Prostate gland (tissue), 2 donors: Measurements from ENCODE around the gene ARID4B. TPM values are rescaled to one million over a fixed set of nuclear protein-coding genes. Genes with fewer than 3 reads are reported as not detected.
"Not testable (repeated sequence)": the region's sequence is repeated elsewhere in the genome, so short reads cannot be mapped to it uniquely, and the experiment has no call there.

ENCODE experiments used
- DNase-seq: peaks from one replicate; pipeline ENCODE4 v3.0.0-alpha.2; 2019; ENCODE audit warnings: low spot score
- H3K27ac ChIP-seq, 2 donors: fragments of 200-600 bp; sonication (generic); 2 replicates each; pipeline ENCODE4 v1.5.1; 2017 to 2019
- H3K27me3 ChIP-seq: fragments of 200-600 bp; sonication (generic); replicated peaks from 2 replicates; pipeline ENCODE4 v1.5.1; 2019; ENCODE audit not compliant: insufficient read depth
- H3K36me3 ChIP-seq, 2 donors: fragments of 200-600 bp; sonication (generic); 1 replicate in 1 of 2; 2 replicates in 1 of 2; pipeline versions ENCODE4 v1.5.1 to v1.8.1; 2017 to 2019
- H3K4me1 ChIP-seq: fragments of 200-600 bp; sonication (generic); replicated peaks from 2 replicates; pipeline ENCODE4 v1.5.1; 2019
- H3K4me3 ChIP-seq, 2 donors: fragments of 200-600 bp; sonication (generic); 2 replicates each; pipeline ENCODE4 v1.5.1; 2017 to 2019
- H3K9me3 ChIP-seq: fragments of 200-600 bp; sonication (generic); 2 replicates; pipeline ENCODE4 v1.5.1; 2017
- POLR2A ChIP-seq: fragments of 450-650 bp; IDR thresholded peaks from one replicate; pipeline ENCODE4 v1.6.1; 2016; ENCODE audit warnings: antibody characterized with exemption, mild to moderate bottlenecking
- POLR2AphosphoS5 ChIP-seq: sonication (generic); formaldehyde crosslinking; IDR thresholded peaks from one replicate; pipeline ENCODE4 v1.6.1; 2017; ENCODE audit warnings: antibody characterized with exemption
- WGBS: methylation state at CpG from one replicate; pipeline ENCODE4 v1.1.5; 2018; 5-methylcytosine and 5-hydroxymethylcytosine counted together
- intact Hi-C: fragments of 100-400 bp; cut with DNase I; formaldehyde crosslinking; loops from one replicate; pipeline ENCODE4 v1.14.2; 2022
- total RNA-seq, 2 donors: library from RNA; depleted of rRNA; stranded (reverse); fragments of >200 nt; gene quantifications; one replicate each; pipeline ENCODE4 v1.1.0, GENCODE V29; 2016
- TF ChIP-seq, protein P1 (sequence below), 4 experiments: fragments of 200-600 bp in 2 of 4; fragments of 450-650 bp in 2 of 4; sonication (generic) in 2 of 4; IDR thresholded peaks; 1 replicate in 3 of 4; 2 replicates in 1 of 4; pipeline ENCODE4 v1.5.1; 2016 to 2019; ENCODE audit warnings: antibody characterized with exemption in 4 of 4, mild to moderate bottlenecking in 2 of 4, moderate library complexity in 2 of 4

The ARID4B gene
- total RNA-seq, 2 donors from 2014 or later, result 28.6 to 46.4 TPM

DNA sequence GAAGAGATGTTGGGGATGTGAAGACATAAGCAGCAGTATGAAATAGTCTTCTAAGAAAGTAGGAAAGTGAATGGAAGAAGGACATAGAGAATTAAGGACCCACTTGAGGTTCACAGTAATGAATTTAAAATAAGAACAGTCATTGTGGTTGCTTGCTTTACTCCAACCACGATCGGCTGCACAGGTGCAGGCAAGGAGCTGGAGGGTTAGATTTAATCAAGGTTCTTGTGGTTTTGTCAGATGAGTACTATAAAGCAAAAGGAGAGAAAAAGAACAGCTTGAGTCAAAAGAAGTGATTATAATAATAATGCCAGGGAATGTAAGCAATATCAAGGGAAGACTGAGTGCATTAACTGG is 120.8 kb downstream of the ARID4B start:
- Histone ChIP-seq H3K4me3 (no peak overlapping the region), H3K4me1 (no peaks in the 10 kb centered on the region), H3K27ac (no peak overlapping the region), H3K9me3 (no peaks in the 10 kb centered on the region), H3K36me3 (no peaks in the 10 kb centered on the region), H3K27me3 (no peaks in the 10 kb centered on the region)
- TF ChIP-seq POLR2AphosphoS5, result no peak
- no peak for TF ChIP-seq POLR2A
- TF ChIP-seq, protein P1, sequence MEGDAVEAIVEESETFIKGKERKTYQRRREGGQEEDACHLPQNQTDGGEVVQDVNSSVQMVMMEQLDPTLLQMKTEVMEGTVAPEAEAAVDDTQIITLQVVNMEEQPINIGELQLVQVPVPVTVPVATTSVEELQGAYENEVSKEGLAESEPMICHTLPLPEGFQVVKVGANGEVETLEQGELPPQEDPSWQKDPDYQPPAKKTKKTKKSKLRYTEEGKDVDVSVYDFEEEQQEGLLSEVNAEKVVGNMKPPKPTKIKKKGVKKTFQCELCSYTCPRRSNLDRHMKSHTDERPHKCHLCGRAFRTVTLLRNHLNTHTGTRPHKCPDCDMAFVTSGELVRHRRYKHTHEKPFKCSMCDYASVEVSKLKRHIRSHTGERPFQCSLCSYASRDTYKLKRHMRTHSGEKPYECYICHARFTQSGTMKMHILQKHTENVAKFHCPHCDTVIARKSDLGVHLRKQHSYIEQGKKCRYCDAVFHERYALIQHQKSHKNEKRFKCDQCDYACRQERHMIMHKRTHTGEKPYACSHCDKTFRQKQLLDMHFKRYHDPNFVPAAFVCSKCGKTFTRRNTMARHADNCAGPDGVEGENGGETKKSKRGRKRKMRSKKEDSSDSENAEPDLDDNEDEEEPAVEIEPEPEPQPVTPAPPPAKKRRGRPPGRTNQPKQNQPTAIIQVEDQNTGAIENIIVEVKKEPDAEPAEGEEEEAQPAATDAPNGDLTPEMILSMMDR (IDR thresholded peaks at IDR 0.05), result no peak
- DNase-seq, result no peak
- WGBS, result 86% methylated on average over 2 of the region's 2 CpGs
- intact Hi-C loops, result no loop called here

DNA sequence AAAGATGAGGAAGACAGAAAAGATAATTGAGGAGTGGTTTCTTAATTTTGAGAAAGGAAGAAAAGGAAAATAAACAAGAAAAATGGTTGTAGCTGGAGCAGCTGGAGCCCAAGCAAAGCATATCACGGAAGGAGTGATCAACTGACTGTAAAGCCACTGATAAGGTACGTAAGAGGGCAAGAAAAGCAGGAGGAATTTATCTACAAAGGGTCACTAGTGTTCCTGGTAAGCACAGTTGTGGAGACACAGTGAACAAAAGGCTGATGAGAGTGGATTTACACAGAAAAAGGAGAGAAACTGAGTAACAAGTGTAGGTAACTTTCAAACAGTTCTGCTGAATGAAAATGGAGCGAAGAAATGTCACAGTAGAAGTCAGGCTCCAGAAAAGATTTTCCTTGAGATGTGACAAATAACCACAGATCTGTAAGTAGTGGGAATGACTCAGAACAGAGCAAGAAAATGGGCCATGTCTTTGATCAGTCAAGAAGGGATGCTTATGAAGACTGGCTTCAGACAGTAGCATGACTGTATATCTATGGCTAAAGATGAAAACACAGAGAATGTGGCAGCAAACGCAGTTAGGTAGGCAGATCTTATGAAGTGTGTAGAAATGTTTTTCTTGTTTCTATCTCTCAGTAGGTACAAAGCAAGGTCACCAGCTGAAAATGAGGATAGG is 121.3 kb downstream of the ARID4B start:
- no peaks in the 10 kb centered on the region for H3K4me1 ChIP-seq
- intact Hi-C loops, result no loop called here
- no peaks in the 10 kb centered on the region for H3K36me3 ChIP-seq
- H3K27me3 ChIP-seq, result no peaks in the 10 kb centered on the region
- TF ChIP-seq POLR2A (no peak), POLR2AphosphoS5 (no peak)
- TF ChIP-seq, protein P1 (IDR thresholded peaks at IDR 0.05), result no peak
- 97% methylated on average over 4 of the region's 4 CpGs for WGBS
- DNase-seq, result no peak
- no peaks in the 10 kb centered on the region for H3K9me3 ChIP-seq
- no peak overlapping the region for H3K4me3 ChIP-seq
- H3K27ac ChIP-seq, result no peak overlapping the region

DNA sequence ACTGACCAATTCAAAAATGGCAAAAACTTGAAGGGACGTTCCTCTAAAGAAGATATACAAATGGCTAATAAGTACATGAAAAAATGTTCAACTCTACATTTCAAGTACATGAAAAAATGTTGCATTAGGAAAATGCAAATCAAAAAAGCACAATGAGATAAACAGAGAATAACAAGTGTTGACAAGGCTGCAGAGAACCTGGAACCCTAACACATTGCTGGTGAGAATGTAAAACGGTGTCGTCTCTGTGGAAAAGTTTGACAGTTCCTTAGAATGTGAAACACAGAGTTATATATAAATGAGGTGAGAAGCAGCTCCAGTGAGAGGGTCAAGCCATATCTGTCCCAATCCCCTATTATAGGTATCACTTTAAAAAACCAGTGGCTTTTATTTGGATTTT is 122.3 kb downstream of the ARID4B start:
- TF ChIP-seq POLR2A (no peak), POLR2AphosphoS5 (no peak)
- TF ChIP-seq, protein P1 (IDR thresholded peaks at IDR 0.05), result no peak
- WGBS, result 96% methylated on average over 3 of the region's 3 CpGs
- Histone ChIP-seq H3K27ac (no peak overlapping the region), H3K36me3 (no peaks in the 10 kb centered on the region), H3K4me3 (no peak overlapping the region), H3K27me3 (no peaks in the 10 kb centered on the region), H3K4me1 (no peaks in the 10 kb centered on the region), H3K9me3 (no peaks in the 10 kb centered on the region)
- no peak for DNase-seq
- intact Hi-C loops, result no loop called here

DNA sequence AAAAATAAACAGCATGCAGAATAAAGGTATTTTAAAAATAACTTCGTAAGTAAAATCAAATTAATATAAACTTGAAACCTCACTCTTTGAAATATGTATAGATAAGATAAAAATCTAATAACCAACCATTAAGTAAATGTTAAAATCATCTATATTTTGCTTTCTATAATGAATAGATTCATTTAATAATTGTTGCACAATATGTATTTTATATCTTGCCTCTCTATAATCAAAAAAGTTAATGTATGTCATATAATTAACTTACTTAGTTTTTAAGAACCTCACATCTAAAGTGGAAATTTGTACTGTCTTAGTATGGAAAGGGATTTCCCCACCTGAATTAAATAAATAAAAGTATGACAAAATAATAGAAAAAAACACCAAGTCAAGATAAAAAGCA is 124.6 kb downstream of the ARID4B start:
- no peak for DNase-seq
- Histone ChIP-seq H3K27me3 (no peaks in the 10 kb centered on the region), H3K4me3 (no peak overlapping the region), H3K36me3 (no peaks in the 10 kb centered on the region), H3K9me3 (no peaks in the 10 kb centered on the region), H3K4me1 (no peaks in the 10 kb centered on the region), H3K27ac (no peak overlapping the region)
- 89% methylated on average over 1 of the region's 1 CpG for WGBS
- no peak for TF ChIP-seq POLR2AphosphoS5
- TF ChIP-seq POLR2A, result no peak
- TF ChIP-seq, protein P1 (IDR thresholded peaks at IDR 0.05), result no peak
- intact Hi-C loops, result no loop called here

DNA sequence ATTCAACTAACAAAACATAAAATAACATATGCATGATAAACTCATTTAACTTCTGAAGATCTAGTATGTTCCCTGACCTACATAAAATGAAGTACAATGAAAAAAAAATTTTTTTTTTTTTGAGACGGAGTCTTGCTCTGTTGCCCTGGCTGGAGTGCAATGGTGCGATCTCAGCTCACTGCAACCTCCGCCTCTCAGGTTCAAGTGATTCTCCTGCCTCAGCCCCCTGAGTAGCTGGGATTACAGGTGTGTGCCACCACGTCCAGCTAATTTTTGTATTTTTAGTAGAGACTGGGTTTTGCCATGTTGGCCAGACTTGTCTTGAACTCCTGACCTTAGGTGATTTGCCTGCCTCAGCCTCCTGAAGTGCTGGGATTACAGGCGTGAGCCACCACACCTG is 125.5 kb downstream of the ARID4B start:
- WGBS, result 98% methylated on average over 5 of the region's 5 CpGs
- H3K27ac ChIP-seq, intact Hi-C loops, H3K4me3 ChIP-seq, DNase-seq, H3K4me1 ChIP-seq, H3K36me3 ChIP-seq, H3K27me3 ChIP-seq, H3K9me3 ChIP-seq: not testable (repeated sequence)
